ENCODE data around the gene GAL.

The GAL gene

DNA sequence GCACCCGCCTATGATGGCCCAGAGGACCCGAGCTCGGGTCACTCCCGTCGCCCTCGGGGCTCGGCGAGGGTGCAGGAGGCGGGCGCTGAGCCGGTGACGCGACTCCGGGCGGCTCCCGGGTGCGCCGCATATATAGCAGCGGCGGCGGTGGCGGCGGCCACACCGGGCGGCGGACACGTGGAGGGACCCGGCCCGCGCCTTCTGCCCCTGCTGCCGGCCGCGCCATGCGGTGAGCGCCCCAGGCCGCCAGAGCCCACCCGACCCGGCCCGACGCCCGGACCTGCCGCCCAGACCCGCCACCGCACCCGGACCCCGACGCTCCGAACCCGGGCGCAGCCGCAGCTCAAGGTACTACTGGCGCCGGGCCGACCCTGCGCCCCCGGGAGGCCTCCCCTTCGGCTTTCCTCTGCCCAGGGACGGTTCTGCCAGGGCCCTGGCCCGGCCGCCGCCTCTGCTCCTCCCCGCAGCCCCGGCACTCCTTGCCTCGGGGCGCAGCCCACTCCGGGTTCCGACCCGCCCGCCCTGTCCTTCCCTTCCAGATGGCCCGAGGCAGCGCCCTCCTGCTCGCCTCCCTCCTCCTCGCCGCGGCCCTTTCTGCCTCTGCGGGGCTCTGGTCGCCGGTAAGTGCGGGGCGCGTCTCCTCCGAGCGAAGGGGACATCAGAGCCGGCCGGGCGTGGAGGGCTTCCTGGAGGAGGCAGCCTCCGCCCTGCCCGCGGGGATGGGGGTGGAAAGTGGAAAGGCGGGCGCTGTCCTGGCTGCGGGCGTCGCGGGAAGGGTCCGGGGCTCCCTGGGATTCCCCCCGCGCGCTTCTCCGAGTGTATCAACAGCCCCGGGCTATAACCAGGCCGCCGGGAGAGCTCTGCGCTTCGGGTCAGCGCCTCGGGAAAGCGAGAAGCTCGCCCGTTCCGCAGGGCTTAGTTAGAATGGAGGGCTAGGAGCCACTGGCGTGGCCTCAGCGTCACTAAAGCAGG is at the start of gene GAL:
GAL (plus strand) TSS at position 160 of the 972 bp plus-strand sequence; CDS start at position 540, 380 bp downstream.
- TF ChIP-seq EP300 (IDR thresholded peaks at IDR 0.05; ENCODE audit: borderline replicate concordance): no peak
- no peak for TF ChIP-seq CEBPB (IDR thresholded peaks at IDR 0.05)
- TF ChIP-seq TEAD4 (IDR thresholded peaks at IDR 0.05): no peak
- no peak for TF ChIP-seq REST (IDR thresholded peaks at IDR 0.05; ENCODE audit: low read depth)
- no peak for TF ChIP-seq CREB1 (IDR thresholded peaks at IDR 0.05; ENCODE audit: low read depth)
- TF ChIP-seq, protein P1, sequence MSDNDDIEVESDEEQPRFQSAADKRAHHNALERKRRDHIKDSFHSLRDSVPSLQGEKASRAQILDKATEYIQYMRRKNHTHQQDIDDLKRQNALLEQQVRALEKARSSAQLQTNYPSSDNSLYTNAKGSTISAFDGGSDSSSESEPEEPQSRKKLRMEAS (IDR thresholded peaks at IDR 0.05): peak; percentile 75
- no peak for TF ChIP-seq TCF12 (IDR thresholded peaks at IDR 0.05; ENCODE audit: low read depth)
- TF ChIP-seq ZBTB7A (IDR thresholded peaks at IDR 0.05; ENCODE audit: low read depth): peak; percentile 49; the same call in 1 of the 2 replicates
- TF ChIP-seq FOXM1 (IDR thresholded peaks at IDR 0.05; ENCODE audit: borderline replicate concordance, low read depth): no peak
- TF ChIP-seq EGR1 (IDR thresholded peaks at IDR 0.05): no peak
- TF ChIP-seq USF1 (IDR thresholded peaks at IDR 0.05): no peak
- peak; percentile 21; the same call in 1 of the 2 replicates for TF ChIP-seq TAF1 (IDR thresholded peaks at IDR 0.05; ENCODE audit: low read depth)
- TF ChIP-seq NFIC (IDR thresholded peaks at IDR 0.05): no peak
- TF ChIP-seq YY1 (IDR thresholded peaks at IDR 0.05; ENCODE audit: low read depth): no peak
- no peak for TF ChIP-seq RAD21 (IDR thresholded peaks at IDR 0.05; ENCODE audit: low read depth)

GRCh38 chr11:68641880-68642279 is 42.5 kb upstream of the GAL start:
- no peak for TF ChIP-seq TAF1 (IDR thresholded peaks at IDR 0.05; ENCODE audit: low read depth)
- no peak for TF ChIP-seq EP300 (IDR thresholded peaks at IDR 0.05; ENCODE audit: borderline replicate concordance)

- TF ChIP-seq TEAD4 (IDR thresholded peaks at IDR 0.05) (no peak), CEBPB (IDR thresholded peaks at IDR 0.05) (no peak), EGR1 (IDR thresholded peaks at IDR 0.05) (no peak), REST (IDR thresholded peaks at IDR 0.05; ENCODE audit: low read depth) (no peak)
Measured at GRCh38 chr11:68643585-68643984, 40.8 kb upstream of the GAL start.

DNA sequence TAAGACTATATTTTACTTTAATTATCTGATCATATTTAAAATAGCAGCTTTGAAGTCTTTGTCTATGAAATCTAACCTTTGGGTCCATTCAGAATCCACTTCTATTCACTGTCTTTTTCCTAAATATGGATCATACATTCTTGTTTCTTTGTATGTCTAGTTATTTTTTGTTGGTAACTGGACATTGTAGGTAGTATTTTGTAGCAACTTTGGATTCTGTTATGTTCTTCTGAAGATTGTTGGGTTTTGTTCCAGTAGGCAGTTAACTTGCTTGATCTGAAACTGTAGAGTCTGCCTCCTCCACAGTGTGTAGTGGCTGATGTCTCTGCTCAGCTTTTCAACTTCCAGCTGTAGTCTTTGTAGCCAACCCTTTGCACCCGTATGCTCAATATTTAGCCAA is 37.5 kb upstream of the GAL start:
- TF ChIP-seq TAF1 (IDR thresholded peaks at IDR 0.05; ENCODE audit: low read depth) (no peak), EGR1 (IDR thresholded peaks at IDR 0.05) (no peak), CEBPB (IDR thresholded peaks at IDR 0.05) (no peak), YY1 (IDR thresholded peaks at IDR 0.05; ENCODE audit: low read depth) (no peak), CREB1 (IDR thresholded peaks at IDR 0.05; ENCODE audit: low read depth) (no peak), REST (IDR thresholded peaks at IDR 0.05; ENCODE audit: low read depth) (no peak), EP300 (IDR thresholded peaks at IDR 0.05; ENCODE audit: borderline replicate concordance) (no peak), FOXM1 (IDR thresholded peaks at IDR 0.05; ENCODE audit: borderline replicate concordance, low read depth) (no peak), RAD21 (IDR thresholded peaks at IDR 0.05; ENCODE audit: low read depth) (no peak)

DNA sequence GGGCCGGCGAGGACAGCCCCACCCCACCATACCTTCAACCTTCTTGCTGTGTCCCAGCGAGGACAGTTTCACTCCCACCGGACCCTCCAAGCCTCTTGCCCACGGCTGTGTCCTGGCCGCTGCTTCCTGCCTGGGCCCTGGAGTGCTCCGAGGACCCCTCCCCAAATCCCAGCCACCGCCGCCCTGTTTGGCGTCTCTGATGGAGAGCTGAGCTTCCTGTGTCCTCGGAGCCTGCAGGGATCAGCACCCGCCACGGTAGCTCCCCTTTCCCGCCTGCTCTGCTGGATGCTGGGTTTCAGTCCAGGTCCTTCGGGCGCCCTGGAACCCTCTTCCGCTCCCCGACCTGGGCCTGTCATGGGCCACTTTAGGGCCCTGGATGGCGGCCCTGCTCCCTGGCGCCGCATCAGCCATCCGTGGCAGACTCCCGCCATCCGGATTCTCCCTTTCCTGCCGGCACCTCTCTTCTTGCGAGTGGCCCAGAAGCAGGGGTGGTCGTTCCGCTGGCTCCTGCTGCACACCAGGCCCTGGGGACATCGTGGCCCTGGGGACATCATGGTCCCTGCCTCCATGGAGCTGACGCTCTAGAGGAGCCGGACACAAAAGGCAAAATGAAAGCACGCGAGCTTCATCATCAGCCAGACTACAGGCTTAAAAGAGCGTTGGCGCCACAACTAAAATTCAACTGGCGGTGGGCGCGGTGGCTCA is 34.3 kb upstream of the GAL start:
- TF ChIP-seq TAF1 (IDR thresholded peaks at IDR 0.05; ENCODE audit: low read depth) (no peak), EGR1 (IDR thresholded peaks at IDR 0.05) (no peak), USF1 (IDR thresholded peaks at IDR 0.05) (no peak), TEAD4 (IDR thresholded peaks at IDR 0.05) (no peak), CREB1 (IDR thresholded peaks at IDR 0.05; ENCODE audit: low read depth) (no peak), ZBTB7A (IDR thresholded peaks at IDR 0.05; ENCODE audit: low read depth) (no peak), RAD21 (IDR thresholded peaks at IDR 0.05; ENCODE audit: low read depth) (no peak), TCF12 (IDR thresholded peaks at IDR 0.05; ENCODE audit: low read depth) (no peak), YY1 (IDR thresholded peaks at IDR 0.05; ENCODE audit: low read depth) (no peak)
- TF ChIP-seq, protein P1 (IDR thresholded peaks at IDR 0.05): no peak
